Measurements from ENCODE around the gene CDIPT. TPM values are rescaled to one million over a fixed set of nuclear protein-coding genes. Genes with fewer than 3 reads are reported as not detected.

The CDIPT gene
- total RNA-seq, 1 experiment from 2014 or later = 58.3 TPM

GRCh38 chr16:29811896-29812665, 50.9 kb downstream of the CDIPT start, which contains the start of gene PRRT2:
TSS of gene PRRT2 (plus strand) at chr16:29812193. CDS start at chr16:29813055, 862 bp downstream.
- H3K9me3 ChIP-seq (ENCODE audit: control insufficient read depth in 1 of 2, insufficient read depth in 1 of 2, low read depth in 1 of 2, low read length in 2 of 2) = no peaks in the 10 kb centered on the region
- H3K4me2 ChIP-seq (ENCODE audit: low read length) = peak within 1 kb of the TSS; percentile 99
- ChIA-PET POLR2A (interaction anchor here (0.8 to 1.4 kb wide), 3 partner anchors 16 to 209 kb away, joined by 3 read pairs; partner anchors contain the start of gene KIF22), RAD21 (ENCODE audit: low non-redundant PET in 1 of 2, low total read pairs in 2 of 2, uncharacterized antibody in 2 of 2, unreplicated experiment in 2 of 2) (no interaction called here), CTCF (interaction anchor here (1.4 kb wide), 1 partner anchor 36 kb away, joined by 3 read pairs; no protein-coding TSS in a partner anchor)
- H3K4me1 ChIP-seq (ENCODE audit: control insufficient read depth in 1 of 2, insufficient read depth in 2 of 2, low read length in 2 of 2) = peaks cover 33 to 75% of the 10 kb centered on the region in 2 experiments
- peak within 1 kb of the TSS; percentile 95 for H3K9ac ChIP-seq (ENCODE audit: low read length)
- peak within 1 kb of the TSS; percentile 36 to 66 for H3K4me3 ChIP-seq (replicated peaks in 1 of 2; ENCODE audit: low read depth in 1 of 2, low read length in 2 of 2)
- H4K20me1 ChIP-seq (ENCODE audit: insufficient read depth) = no peaks in the 10 kb centered on the region
- H3K9me2 ChIP-seq (ENCODE audit: insufficient read depth) = no peaks in the 10 kb centered on the region
- H3K27me3 ChIP-seq (ENCODE audit: insufficient read depth, low read length) = no peaks in the 10 kb centered on the region
- H3K79me2 ChIP-seq (ENCODE audit: insufficient read depth, low read length) = peaks cover 39% of the 10 kb centered on the region
- DNase-seq (ENCODE audit: low read depth, low spot score) (no peak), ATAC-seq (peak; percentile 2; the same call in 1 of the 2 replicates)
- intact Hi-C loops (cut with micrococcal nuclease) = no loop called here
- peaks cover 6 to 17% of the 10 kb centered on the region in 2 experiments; a peak in 3 of 4 replicates for H3K36me3 ChIP-seq (ENCODE audit: control insufficient read depth in 1 of 2, insufficient read depth in 2 of 2, low read length in 2 of 2)
- H3K27ac ChIP-seq (ENCODE audit: low read depth, low read length) = peak within 1 kb of the TSS; percentile 90
- no peak within 1 kb of the TSS for H2AFZ ChIP-seq (ENCODE audit: low read depth, low read length, poor library complexity, severe bottlenecking)
- BruUV-seq (replicated peaks) = no TSS peak
- TF ChIP-seq MAX (IDR thresholded peaks at IDR 0.05) (no peak), RAD21 (IDR thresholded peaks at IDR 0.05; ENCODE audit: low read depth) (no peak), SIN3A (IDR thresholded peaks at IDR 0.05; ENCODE audit: low read depth) (no peak), ZFX (IDR thresholded peaks at IDR 0.05) (no peak), ELF1 (IDR thresholded peaks at IDR 0.05; ENCODE audit: borderline replicate concordance, low read depth) (no peak), YY1 (IDR thresholded peaks at IDR 0.05; ENCODE audit: extremely low read depth, insufficient replicate concordance, low read depth, low read length) (no peak), CTCF (IDR thresholded peaks at IDR 0.05 in 2 of 3, conservative IDR thresholded peaks at IDR 0.05 in 1 of 3; ENCODE audit: borderline replicate concordance in 1 of 3, insufficient read depth in 1 of 3, low read depth in 2 of 3, low read length in 2 of 3) (no peak), ATF3 (IDR thresholded peaks at IDR 0.05) (no peak), CBX3 (IDR thresholded peaks at IDR 0.05; ENCODE audit: low read depth) (no peak), ZNF274 (IDR thresholded peaks at IDR 0.05; ENCODE audit: low read depth, low read length) (no peak), EZH2 (IDR thresholded peaks at IDR 0.05) (no peak), FOSL1 (IDR thresholded peaks at IDR 0.05; ENCODE audit: low read depth) (no peak), ZBTB33 (IDR thresholded peaks at IDR 0.05; ENCODE audit: extremely low read depth, insufficient replicate concordance, low read length) (no peak), EZH2phosphoT487 (IDR thresholded peaks at IDR 0.05; ENCODE audit: borderline replicate concordance) (no peak), SRF (IDR thresholded peaks at IDR 0.05; ENCODE audit: low read depth) (no peak), TCF7L2 (IDR thresholded peaks at IDR 0.05; ENCODE audit: borderline replicate concordance, extremely low read depth, insufficient read depth, insufficient read length) (no peak)

Measured in HCT116 (cell line).